GM12865 (cell line): ENCODE data around the gene ALX4.

Source experiments
- DNase-seq: peaks from one replicate; pipeline ENCODE4 v3.0.0; 2010; ENCODE audit warnings: low read depth
- H3K4me3 ChIP-seq: 2 replicates; pipeline ENCODE4 v1.5.1; 2011; ENCODE audit warnings: mild to moderate bottlenecking, low read depth, low read length, control low read depth
- TF ChIP-seq, protein P1 (sequence below): IDR thresholded peaks from 2 replicates; pipeline ENCODE4 v1.5.1; 2011; ENCODE audit warnings: low read length, control low read depth, low read depth, inconsistent platforms; ENCODE audit not compliant: insufficient read depth; ENCODE audit errors: missing control alignments

The ALX4 gene

DNA sequence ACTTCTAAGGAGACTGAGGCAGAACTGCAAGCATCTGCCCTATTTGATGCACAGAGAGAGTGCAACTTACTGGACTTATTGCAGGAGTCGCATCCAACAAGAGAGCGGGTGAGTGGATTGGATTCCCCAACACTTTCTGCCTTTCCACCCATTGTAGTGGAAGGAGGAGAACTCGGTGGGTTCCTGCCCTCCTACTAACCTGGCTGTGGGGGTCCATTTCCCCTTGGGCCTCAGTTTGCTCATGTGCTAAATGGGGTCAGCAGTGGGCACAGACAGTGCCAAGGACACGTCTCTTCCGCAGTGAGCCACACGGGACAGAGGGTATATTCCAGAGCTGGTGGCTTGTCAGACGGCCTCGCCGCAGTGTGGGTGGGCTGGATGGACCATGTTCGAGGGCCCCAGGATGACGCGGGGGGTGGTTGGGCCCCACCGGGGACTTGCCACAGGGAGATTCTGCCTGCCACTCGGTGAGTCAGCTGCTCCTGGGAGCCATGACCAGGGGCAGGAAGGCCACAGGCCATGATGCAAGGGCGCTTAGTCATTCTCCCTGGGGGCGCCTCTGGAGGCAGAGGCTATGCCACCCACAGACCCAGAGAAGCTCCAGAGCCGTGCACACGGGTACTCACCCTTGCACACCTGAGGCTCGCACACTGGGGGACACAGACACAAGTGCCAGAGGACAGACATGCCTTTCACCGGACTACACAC is 8.2 kb downstream of the ALX4 start:
- TF ChIP-seq, protein P1, sequence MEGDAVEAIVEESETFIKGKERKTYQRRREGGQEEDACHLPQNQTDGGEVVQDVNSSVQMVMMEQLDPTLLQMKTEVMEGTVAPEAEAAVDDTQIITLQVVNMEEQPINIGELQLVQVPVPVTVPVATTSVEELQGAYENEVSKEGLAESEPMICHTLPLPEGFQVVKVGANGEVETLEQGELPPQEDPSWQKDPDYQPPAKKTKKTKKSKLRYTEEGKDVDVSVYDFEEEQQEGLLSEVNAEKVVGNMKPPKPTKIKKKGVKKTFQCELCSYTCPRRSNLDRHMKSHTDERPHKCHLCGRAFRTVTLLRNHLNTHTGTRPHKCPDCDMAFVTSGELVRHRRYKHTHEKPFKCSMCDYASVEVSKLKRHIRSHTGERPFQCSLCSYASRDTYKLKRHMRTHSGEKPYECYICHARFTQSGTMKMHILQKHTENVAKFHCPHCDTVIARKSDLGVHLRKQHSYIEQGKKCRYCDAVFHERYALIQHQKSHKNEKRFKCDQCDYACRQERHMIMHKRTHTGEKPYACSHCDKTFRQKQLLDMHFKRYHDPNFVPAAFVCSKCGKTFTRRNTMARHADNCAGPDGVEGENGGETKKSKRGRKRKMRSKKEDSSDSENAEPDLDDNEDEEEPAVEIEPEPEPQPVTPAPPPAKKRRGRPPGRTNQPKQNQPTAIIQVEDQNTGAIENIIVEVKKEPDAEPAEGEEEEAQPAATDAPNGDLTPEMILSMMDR: no peak
- no peak overlapping the region for H3K4me3 ChIP-seq
- DNase-seq: no peak

DNA sequence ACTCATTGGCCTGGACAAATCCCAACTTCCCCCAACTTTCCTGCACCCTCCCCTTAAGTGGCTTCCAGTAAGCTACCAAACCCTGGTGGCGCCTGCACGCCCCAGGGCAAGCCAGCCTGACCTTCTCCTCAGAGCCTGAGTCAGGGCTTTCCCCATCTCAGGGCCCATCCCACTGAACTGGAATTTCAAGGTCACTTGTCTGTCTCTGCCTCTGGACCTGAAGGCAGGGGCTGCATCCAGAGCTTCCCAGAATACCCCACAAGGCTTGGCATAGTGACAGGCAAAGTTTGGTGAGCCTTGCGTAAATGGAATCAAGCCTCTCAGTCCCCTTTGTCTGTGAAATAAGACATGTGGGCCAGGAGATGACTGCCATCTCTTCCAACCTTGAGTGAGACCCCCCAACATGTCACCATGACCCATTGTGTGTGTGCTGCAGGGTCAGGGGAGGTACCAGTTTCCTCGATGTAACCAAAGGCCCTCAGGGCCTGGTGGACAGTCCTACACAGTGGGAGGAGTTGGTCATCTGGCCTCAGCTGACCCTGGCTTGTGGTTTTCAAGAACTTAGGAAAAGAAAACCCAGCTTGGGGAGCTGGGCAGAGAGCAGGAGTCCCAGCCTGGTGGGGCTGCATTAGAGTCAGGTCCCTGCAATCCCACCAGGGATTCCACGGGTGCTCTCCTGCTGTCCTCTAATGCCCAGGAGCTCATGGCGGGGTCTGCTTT is 8.9 kb downstream of the ALX4 start:
- TF ChIP-seq, protein P1: no peak
- no peak for DNase-seq
- H3K4me3 ChIP-seq: no peak overlapping the region

DNA sequence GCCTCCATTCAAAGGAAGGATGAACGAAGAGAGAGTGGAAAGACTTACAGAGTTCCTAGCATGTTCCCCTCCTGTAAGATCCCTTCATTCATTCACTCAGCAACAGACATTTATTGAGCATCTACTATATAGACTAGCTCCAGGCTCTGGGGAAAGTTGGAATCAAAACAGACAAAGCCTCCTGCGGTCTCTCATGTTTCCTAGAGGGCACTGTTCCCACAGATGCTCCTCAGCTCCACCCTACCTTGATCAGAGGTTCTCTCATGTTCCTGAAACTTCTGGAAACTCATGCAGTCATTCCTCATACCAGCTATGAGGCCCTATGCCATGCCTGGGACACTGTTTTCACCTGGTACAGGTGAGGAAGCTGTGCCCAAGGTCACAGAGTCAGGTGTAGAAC is 11.1 kb downstream of the ALX4 start:
- H3K4me3 ChIP-seq: no peak overlapping the region
- no peak for DNase-seq
- TF ChIP-seq, protein P1: no peak

DNA sequence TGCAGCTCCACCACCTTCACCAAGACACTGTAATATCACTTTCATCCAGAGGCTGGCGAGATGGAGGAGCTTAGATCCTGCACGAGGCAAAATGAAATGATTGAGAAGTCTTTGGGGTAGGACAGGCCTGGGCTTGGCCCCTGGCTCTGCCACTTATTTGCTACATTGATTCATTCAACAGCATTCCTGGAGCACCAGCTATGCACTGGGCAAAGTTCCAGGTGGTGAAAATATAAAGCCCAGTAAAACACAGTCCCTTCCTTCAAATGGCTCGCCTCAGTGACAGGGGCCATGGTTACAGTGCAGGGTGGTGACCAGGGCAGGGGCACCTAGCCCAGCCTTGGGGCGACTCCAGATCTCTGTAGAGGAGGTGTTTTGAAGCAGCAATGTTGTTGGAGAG is 19.7 kb downstream of the ALX4 start:
- TF ChIP-seq, protein P1: no peak
- H3K4me3 ChIP-seq: no peak overlapping the region
- DNase-seq: no peak

DNA sequence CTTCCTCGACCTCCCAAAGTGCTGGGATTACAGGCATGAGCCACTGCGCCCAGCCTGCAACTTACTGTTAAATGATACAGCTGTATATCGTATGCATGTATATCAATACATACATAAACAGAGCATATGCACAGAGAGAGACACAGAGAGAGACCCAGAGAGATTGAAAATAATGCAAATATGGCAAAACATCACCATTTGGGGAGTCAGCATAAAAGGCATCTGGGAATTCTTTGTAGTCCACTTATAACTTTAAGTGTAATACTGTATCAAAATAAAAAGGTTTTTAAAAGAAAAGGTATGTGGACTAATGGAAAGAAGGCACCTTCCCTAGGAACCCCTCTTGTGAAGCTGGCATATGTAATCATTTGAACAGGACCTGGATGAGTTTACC is 21.8 kb downstream of the ALX4 start:
- no peak overlapping the region for H3K4me3 ChIP-seq
- TF ChIP-seq, protein P1: no peak
- DNase-seq: no peak

DNA sequence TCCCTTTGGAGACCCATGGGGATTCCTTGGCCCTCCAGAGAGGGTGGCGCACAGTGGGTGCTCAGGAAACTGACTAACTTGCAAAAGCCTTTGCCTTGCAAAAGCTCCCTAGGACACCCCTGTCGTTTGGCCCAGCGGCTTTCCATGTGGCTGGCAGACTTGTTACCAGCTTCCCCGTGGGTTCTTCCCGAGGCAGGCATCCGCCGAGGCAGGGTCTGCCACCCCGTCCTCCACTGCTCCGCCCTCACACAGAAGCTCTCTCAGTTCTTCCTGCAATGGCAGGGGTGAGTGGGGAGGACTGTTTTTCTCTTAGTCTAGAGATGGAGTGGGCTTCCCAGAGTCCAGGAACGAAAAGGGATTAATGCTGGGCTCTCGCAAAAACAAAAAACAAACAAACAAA is 23.0 kb downstream of the ALX4 start:
- no peak for DNase-seq
- H3K4me3 ChIP-seq: no peak overlapping the region
- TF ChIP-seq, protein P1: no peak
